Measurements from ENCODE around the gene SENP1.
"Not testable (repeated sequence)": the region's sequence is repeated elsewhere in the genome, so short reads cannot be mapped to it uniquely, and the experiment has no call there.

SENP1 gene

GRCh38 chr12:48105867-48106680, at the start of gene SENP1:
Gene SENP1 (minus strand): TSS chr12:48106079. CDS start chr12:48101472, 4,607 bp downstream.
- peak; percentile 85 for DNase-seq

- no peak for DNase-seq
Observed at GRCh38 chr12:48151103-48151771, 45.4 kb upstream of the SENP1 start.

- DNase-seq, result no peak
Observed at GRCh38 chr12:48145981-48146380, 40.1 kb upstream of the SENP1 start.

GRCh38 chr12:48143898-48144297, 38.0 kb upstream of the SENP1 start:
- DNase-seq, result no peak

GRCh38 chr12:48142818-48143674, 37.2 kb upstream of the SENP1 start:
- DNase-seq, result no peak

- DNase-seq, result no peak
Observed at GRCh38 chr12:48135027-48135426, 29.1 kb upstream of the SENP1 start.

- no peak for DNase-seq
Observed at GRCh38 chr12:48132826-48133225, 26.9 kb upstream of the SENP1 start.

- DNase-seq, result no peak
Observed at GRCh38 chr12:48131517-48131916, 25.6 kb upstream of the SENP1 start.

GRCh38 chr12:48129376-48129775, 23.5 kb upstream of the SENP1 start:
- no peak for DNase-seq

GRCh38 chr12:48128800-48129199, 22.9 kb upstream of the SENP1 start:
- DNase-seq, result no peak

- no peak for DNase-seq
Observed at GRCh38 chr12:48126953-48127630, 21.2 kb upstream of the SENP1 start.

GRCh38 chr12:48125985-48126384, 20.1 kb upstream of the SENP1 start:
- DNase-seq, result no peak

GRCh38 chr12:48125542-48125941, 19.7 kb upstream of the SENP1 start:
- not testable (repeated sequence) for DNase-seq

- DNase-seq, result no peak
Observed at GRCh38 chr12:48123169-48123568, 17.3 kb upstream of the SENP1 start.

- no peak for DNase-seq
Observed at GRCh38 chr12:48122065-48122834, 16.4 kb upstream of the SENP1 start.

GRCh38 chr12:48121522-48121921, 15.6 kb upstream of the SENP1 start:
- no peak for DNase-seq

- DNase-seq, result no peak
Observed at GRCh38 chr12:48119834-48120195, 13.9 kb upstream of the SENP1 start.

- DNase-seq, result peak; percentile 41
Observed at GRCh38 chr12:48119078-48119833, 13.4 kb upstream of the SENP1 start, which contains the start of gene PFKM. Gene PFKM (plus strand): TSS chr12:48119364. CDS start chr12:48122775, 3,411 bp downstream.

GRCh38 chr12:48118284-48118871, 12.5 kb upstream of the SENP1 start:
- no peak for DNase-seq

GRCh38 chr12:48115957-48116356, 10.1 kb upstream of the SENP1 start:
- DNase-seq, result no peak

GRCh38 chr12:48111312-48111693, 5.4 kb upstream of the SENP1 start:
- not testable (repeated sequence) for DNase-seq
